Panc1 (cell line): ENCODE data around the gene RGS9BP. TPM values are rescaled to one million over a fixed set of nuclear protein-coding genes. Genes with fewer than 3 reads are reported as not detected.
A peak's percentile ranks its signal among the peaks of the same experiment; 100 is the strongest.
"Not testable (repeated sequence)": the region's sequence is repeated elsewhere in the genome, so short reads cannot be mapped to it uniquely, and the experiment has no call there.

Experiments
- ATAC-seq: fragments of 200-7000 bp; cut with Tn5 transposase; 2 replicates; pipeline ENCODE4 v1.9.1; 2020; ENCODE audit warnings: mild to moderate bottlenecking, moderate library complexity
- BruUV-seq: library from RNA; stranded (reverse); fragments of 400-500 nt; replicated peaks from 2 replicates; lab custom pipeline; 2021; lab: Mats Ljungman, UMichigan
- CTCF ChIA-PET: fragments of 300-600 bp; sonication (Branson Sonifier 250); formaldehyde crosslinking; loops from one replicate; lab custom pipeline; 2022; ENCODE audit warnings: antibody characterized with exemption; lab: Charles Lee
- POLR2A ChIA-PET: fragments of 300-600 bp; sonication (Branson Sonifier 250); formaldehyde crosslinking; loops from one replicate; lab custom pipeline; 2022; ENCODE audit warnings: antibody characterized with exemption; lab: Charles Lee
- DNase-seq: peaks from one replicate; pipeline ENCODE4 v3.0.0-alpha.2; 2010; ENCODE audit warnings: low read depth, low spot score
- H3K27ac ChIP-seq: 2 replicates; pipeline ENCODE4 v1.5.1; 2011; ENCODE audit warnings: mild to moderate bottlenecking, low read length, inconsistent platforms
- H3K27me3 ChIP-seq: fragments of 200-500 bp; sonication (Bioruptor generic); 2 replicates; pipeline ENCODE4 v1.6.0; 2014; ENCODE audit warnings: low read length, inconsistent platforms; ENCODE audit not compliant: control insufficient read depth, insufficient read depth
- H3K36me3 ChIP-seq: fragments of 200-500 bp; sonication (Bioruptor generic); 2 replicates; pipeline ENCODE4 v1.5.1; 2014; ENCODE audit warnings: inconsistent platforms, mild to moderate bottlenecking, low read length, moderate library complexity; ENCODE audit not compliant: control insufficient read depth, insufficient read depth
- H3K4me1 ChIP-seq: 2 replicates; pipeline ENCODE4 v1.5.1; 2011; ENCODE audit warnings: inconsistent platforms, mild to moderate bottlenecking, low read length, moderate library complexity; ENCODE audit not compliant: control insufficient read depth, insufficient read depth
- H3K4me3 ChIP-seq, 2 experiments: 2 replicates each; pipeline ENCODE4 v1.5.1; 2011 to 2012; ENCODE audit warnings: low read depth in 2 of 2, low read length in 2 of 2, mild to moderate bottlenecking in 2 of 2, inconsistent platforms in 1 of 2, moderate library complexity in 1 of 2
- H3K9me3 ChIP-seq: fragments of 200-500 bp; sonication (Bioruptor generic); 2 replicates; pipeline ENCODE4 v1.5.1; 2014; ENCODE audit warnings: low read depth, mild to moderate bottlenecking, inconsistent platforms, low read length, moderate library complexity; ENCODE audit not compliant: control insufficient read depth, insufficient read depth
- CTCF ChIP-seq: fragments of 450-650 bp; IDR thresholded peaks from 2 replicates; pipeline ENCODE4 v1.5.1; 2017; ENCODE audit warnings: mild to moderate bottlenecking
- POLR2AphosphoS5 ChIP-seq: IDR thresholded peaks from 2 replicates; pipeline ENCODE4 v1.6.1; 2012; ENCODE audit warnings: mild to moderate bottlenecking, low read depth, low read length, moderate library complexity
- REST ChIP-seq, 2 experiments: IDR thresholded peaks; 2 replicates each; pipeline ENCODE4 v1.6.1; 2011 to 2012; ENCODE audit warnings: low read depth in 2 of 2, control low read depth in 1 of 2, low read length in 1 of 2, mild to moderate bottlenecking in 1 of 2, moderate library complexity in 1 of 2; ENCODE audit not compliant: insufficient read depth in 1 of 2
- SIN3A ChIP-seq: IDR thresholded peaks from 2 replicates; pipeline ENCODE4 v1.6.1; 2012; ENCODE audit warnings: low read depth, mild to moderate bottlenecking, low read length, moderate library complexity, borderline replicate concordance; ENCODE audit not compliant: insufficient read depth
- TCF7L2 ChIP-seq: IDR thresholded peaks from 2 replicates; pipeline ENCODE4 v1.6.1; 2011; ENCODE audit warnings: mild to moderate bottlenecking, low read depth, low read length, inconsistent platforms
- in situ Hi-C: cut with HindIII; loops from 2 replicates; pipeline ENCODE4 v1.10.0; 2016; ENCODE audit warnings: low sequenced_read_pairs, low pct_unique_long_range_greater_than_20kb
- intact Hi-C: fragments of 100-400 bp; cut with micrococcal nuclease; formaldehyde crosslinking; loops from one replicate; pipeline ENCODE4 v1.10.0; 2022; ENCODE audit not compliant: unreplicated experiment
- total RNA-seq: library from RNA; stranded (reverse); gene quantifications from one replicate; pipeline ENCODE4 v1.2.1, GENCODE V29; 2021; ENCODE audit not compliant: unreplicated experiment

Gene RGS9BP
- total RNA-seq, 1 experiment from 2014 or later: 1.3 TPM

GRCh38 chr19:32692727-32693061 lies 17.0 kb downstream of the RGS9BP start:
- Histone ChIP-seq H3K4me1 (peaks cover 13% of the 10 kb centered on the region), H3K4me3 (peak overlapping the region; percentile 78 to 83), H3K27me3 (no peaks in the 10 kb centered on the region), H3K9me3 (no peaks in the 10 kb centered on the region), H3K27ac (peak overlapping the region; percentile 96), H3K36me3 (no peaks in the 10 kb centered on the region; the same call in none of the 2 replicates)
- ChIA-PET CTCF (no interaction called here), POLR2A (interaction anchor here (0.6 to 0.7 kb wide), 2 partner anchors 13 to 253 kb away, joined by 8 to 10 read pairs; no protein-coding TSS in a partner anchor)
- intact Hi-C loops (no loop called here), in situ Hi-C loops (no loop called here)
- TF ChIP-seq TCF7L2 (no peak), POLR2AphosphoS5 (no peak), REST (IDR thresholded peaks at IDR 0.05; ENCODE audit: insufficient read depth in 1 of 2, low read depth in 2 of 2, low read length in 1 of 2) (no peak), CTCF (no peak), SIN3A (no peak)
- BruUV-seq: no TSS peak
- DNase-seq (no peak), ATAC-seq (peak; percentile 6)

DNA sequence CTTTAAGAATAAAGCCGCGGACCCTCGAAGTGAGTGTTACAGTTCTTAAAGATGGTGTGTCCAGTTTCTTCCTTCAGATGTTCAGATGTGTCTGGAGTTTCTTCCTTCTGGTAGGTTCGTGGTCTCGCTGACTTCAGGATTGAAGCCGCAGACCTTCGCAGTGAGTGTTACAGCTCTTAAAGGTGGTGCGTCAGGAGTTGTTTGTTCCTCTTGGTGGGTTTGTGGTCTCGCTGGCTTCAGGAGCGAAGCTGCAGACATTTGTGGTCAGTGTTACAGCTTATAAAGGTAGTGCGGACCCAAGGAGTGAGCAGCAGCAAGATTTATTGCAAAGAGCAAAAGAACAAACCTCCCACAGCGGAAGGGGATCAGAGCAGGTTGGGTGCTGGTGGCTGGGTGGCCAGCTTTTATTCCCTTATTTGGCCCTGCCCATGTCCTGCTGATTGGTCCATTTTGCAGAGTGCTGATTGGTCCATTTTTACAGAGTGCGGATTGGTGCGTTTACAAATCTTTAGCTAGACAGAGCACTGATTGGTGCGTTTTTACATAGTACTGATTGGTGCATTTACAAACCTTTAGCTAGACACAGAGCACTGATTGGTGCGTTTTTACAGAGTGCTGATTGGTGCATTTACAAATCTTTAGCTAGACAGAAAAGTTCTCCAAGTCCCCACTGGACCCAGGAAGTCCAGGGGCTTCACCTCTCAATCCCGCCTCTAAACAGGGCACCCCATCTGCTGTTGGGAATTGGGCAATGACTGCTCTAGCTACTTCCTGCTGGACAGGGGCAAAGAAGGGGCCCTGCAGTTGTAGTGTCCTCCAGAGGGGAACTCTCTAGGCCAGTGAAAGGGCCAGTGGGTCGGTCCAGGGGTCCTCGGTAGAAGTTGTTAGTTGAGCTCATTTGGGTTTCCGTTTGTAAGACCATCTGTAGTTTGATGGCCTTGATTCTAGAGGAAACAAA lies 17.8 kb downstream of the RGS9BP start:
- H3K27ac ChIP-seq: peak overlapping the region; percentile 96
- H3K36me3 ChIP-seq, H3K9me3 ChIP-seq, ATAC-seq, DNase-seq, intact Hi-C loops, in situ Hi-C loops, H3K27me3 ChIP-seq, CTCF ChIA-PET: not testable (repeated sequence)
- TF ChIP-seq REST (IDR thresholded peaks at IDR 0.05; ENCODE audit: insufficient read depth in 1 of 2, low read depth in 2 of 2, low read length in 1 of 2): peak in 1 of 2 experiments; percentile 39; a peak in 1 of 4 replicates
- H3K4me3 ChIP-seq: peak overlapping the region; percentile 78 to 83
- TSS peak; percentile 81 for BruUV-seq
- H3K4me1 ChIP-seq: peaks cover 13% of the 10 kb centered on the region
- POLR2A ChIA-PET: interaction anchor here (0.6 to 0.7 kb wide), 2 partner anchors 14 to 252 kb away, joined by 8 to 10 read pairs; no protein-coding TSS in a partner anchor

GRCh38 chr19:32694316-32694715 lies 18.7 kb downstream of the RGS9BP start:
- Histone ChIP-seq H3K27ac (peak overlapping the region; percentile 48; the same call in 1 of the 2 replicates), H3K4me1 (peaks cover 13% of the 10 kb centered on the region), H3K4me3 (peak overlapping the region; percentile 78 to 83)
- in situ Hi-C loops, ATAC-seq, H3K27me3 ChIP-seq, POLR2A ChIA-PET, DNase-seq, H3K36me3 ChIP-seq, CTCF ChIA-PET, H3K9me3 ChIP-seq, intact Hi-C loops: not testable (repeated sequence)
- TSS peak; percentile 43 for BruUV-seq

DNA sequence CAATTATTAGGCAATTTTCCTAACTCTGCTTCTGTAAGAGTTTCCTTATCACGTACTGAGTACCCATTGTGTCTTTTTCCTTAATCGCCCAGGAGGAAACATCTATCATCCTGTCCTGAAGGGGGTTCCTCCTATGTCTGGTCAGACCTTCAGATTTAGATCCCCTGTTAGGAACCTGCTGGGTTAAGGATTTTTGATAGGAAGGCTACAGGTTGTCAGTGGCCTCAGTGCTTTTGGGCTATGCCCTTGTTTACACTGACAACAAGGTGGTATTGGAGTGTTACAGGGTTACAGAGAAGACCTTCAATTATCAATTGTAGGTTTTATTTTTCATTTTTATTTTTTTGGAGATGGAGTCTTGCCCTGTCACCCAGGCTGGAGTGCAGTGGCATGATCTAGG lies 19.2 kb downstream of the RGS9BP start:
- POLR2A ChIA-PET, DNase-seq, H3K27ac ChIP-seq, H3K9me3 ChIP-seq, CTCF ChIA-PET, H3K36me3 ChIP-seq, in situ Hi-C loops, ATAC-seq, intact Hi-C loops, BruUV-seq, H3K27me3 ChIP-seq: not testable (repeated sequence)
- H3K4me3 ChIP-seq: peak overlapping the region; percentile 78 to 83; a peak in 2 of 4 replicates
- peaks cover 13% of the 10 kb centered on the region for H3K4me1 ChIP-seq
